MM.1S (cell line): ENCODE measurements around the gene RETSAT.
A peak's percentile ranks its signal among the peaks of the same experiment; 100 is the strongest.

Experiments used
- DNase-seq: peaks from one replicate; pipeline ENCODE4 v3.0.0-alpha.2; 2015
- H2AFZ ChIP-seq: fragments of 300-600 bp; sonication (generic); 2 replicates; pipeline ENCODE4 v1.6.0; 2016; ENCODE audit warnings: antibody characterized with exemption, low read length
- H3F3A ChIP-seq: fragments of 300-600 bp; sonication (generic); 2 replicates; pipeline ENCODE4 v1.6.1; 2016; ENCODE audit warnings: mild to moderate bottlenecking, antibody characterized with exemption, low read length, moderate library complexity, mixed read lengths; ENCODE audit not compliant: insufficient read depth
- H3K27ac ChIP-seq: fragments of 300-600 bp; sonication (generic); 2 replicates; pipeline ENCODE4 v1.5.1; 2016; ENCODE audit warnings: mild to moderate bottlenecking, low read length
- H3K27me3 ChIP-seq: fragments of 300-600 bp; sonication (generic); replicated peaks from 2 replicates; pipeline ENCODE4 v1.6.0; 2016; ENCODE audit warnings: low read length; ENCODE audit not compliant: insufficient read depth
- H3K36me3 ChIP-seq: fragments of 300-600 bp; sonication (generic); replicated peaks from 2 replicates; pipeline ENCODE4 v1.6.1; 2016; ENCODE audit warnings: mild to moderate bottlenecking, low read length, mixed read lengths; ENCODE audit not compliant: insufficient read depth
- H3K4me1 ChIP-seq: fragments of 300-600 bp; sonication (generic); 2 replicates; pipeline ENCODE4 v1.6.1; 2016; ENCODE audit warnings: low read length, mixed read lengths
- H3K4me2 ChIP-seq: fragments of 300-600 bp; sonication (generic); 2 replicates; pipeline ENCODE4 v1.6.0; 2016; ENCODE audit warnings: low read depth, low read length
- H3K4me3 ChIP-seq: fragments of 300-600 bp; sonication (generic); 2 replicates; pipeline ENCODE4 v1.5.1; 2016; ENCODE audit warnings: low read length, mixed read lengths
- H3K79me2 ChIP-seq: fragments of 300-600 bp; sonication (generic); 2 replicates; pipeline ENCODE4 v1.6.1; 2016; ENCODE audit warnings: mixed run types, low read length, mixed read lengths
- H3K9ac ChIP-seq: fragments of 300-600 bp; sonication (generic); 2 replicates; pipeline ENCODE4 v1.6.1; 2016; ENCODE audit warnings: low read length, mixed read lengths
- H3K9me2 ChIP-seq: fragments of 300-600 bp; sonication (generic); replicated peaks from 2 replicates; pipeline ENCODE4 v1.6.1; 2016; ENCODE audit warnings: mild to moderate bottlenecking, low read length, mixed read lengths; ENCODE audit not compliant: insufficient read depth
- H3K9me3 ChIP-seq: fragments of 300-600 bp; sonication (generic); replicated peaks from 2 replicates; pipeline ENCODE4 v1.6.1; 2016; ENCODE audit warnings: mild to moderate bottlenecking, low read length, mixed read lengths; ENCODE audit not compliant: insufficient read depth
- H4K20me1 ChIP-seq: fragments of 300-600 bp; sonication (generic); 2 replicates; pipeline ENCODE4 v1.6.1; 2016; ENCODE audit warnings: mild to moderate bottlenecking, low read length, moderate library complexity, mixed read lengths; ENCODE audit not compliant: insufficient read depth
- EZH2 ChIP-seq: fragments of 300-600 bp; sonication (generic); optimal IDR thresholded peaks from 2 replicates; pipeline ENCODE3; 2017; ENCODE audit warnings: low read depth, mild to moderate bottlenecking, antibody characterized with exemption, low read length, mixed read lengths
- EZH2phosphoT487 ChIP-seq: fragments of 300-600 bp; sonication (generic); IDR thresholded peaks from 2 replicates; pipeline ENCODE4 v1.6.1; 2018; ENCODE audit warnings: antibody characterized with exemption, low read length
- TF ChIP-seq, protein P1 (sequence below): fragments of 300-600 bp; sonication (generic); IDR thresholded peaks from 2 replicates; pipeline ENCODE4 v1.5.1; 2016; ENCODE audit warnings: antibody characterized with exemption, low read length, mixed read lengths

Gene RETSAT

DNA sequence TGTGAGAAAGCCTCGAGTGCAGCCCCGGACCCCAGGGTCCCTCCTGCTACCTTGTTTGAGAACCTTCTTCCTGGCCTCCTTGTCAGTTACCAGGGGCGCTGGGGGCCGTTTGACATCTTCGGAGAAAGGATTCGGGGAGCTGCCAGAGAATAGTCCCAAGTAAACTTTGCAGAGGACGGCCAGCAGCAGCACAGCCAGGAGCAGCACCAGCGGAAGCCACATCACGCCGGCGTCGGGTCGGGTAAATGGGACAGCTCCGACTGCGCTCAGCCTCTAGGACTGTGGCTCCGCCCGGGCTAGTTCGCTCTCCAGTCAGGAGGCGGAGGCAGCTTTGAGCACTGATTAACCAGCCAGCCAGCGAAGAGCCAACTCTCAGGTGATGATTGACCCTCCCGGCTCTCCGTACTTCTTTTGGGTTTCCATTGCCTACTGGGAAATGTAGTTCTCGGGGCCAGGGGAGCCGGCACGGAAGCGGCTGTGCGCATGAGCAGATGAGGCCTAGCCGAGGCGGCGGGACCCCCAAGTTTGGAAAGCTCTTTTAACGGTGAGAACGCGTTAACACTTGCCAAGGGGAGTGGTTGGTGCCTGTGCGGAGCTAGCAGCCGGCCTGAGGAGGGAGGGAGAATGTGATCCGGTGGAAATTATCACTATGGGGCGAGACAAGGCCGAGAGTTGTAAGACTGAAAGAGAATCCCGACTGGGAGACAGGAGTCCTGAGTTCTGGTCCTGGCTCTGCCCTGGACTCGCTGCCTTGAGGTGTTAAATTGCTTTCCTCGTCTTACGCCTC is at the start of gene RETSAT, which contains the start of gene ELMOD3:
Gene RETSAT, minus strand, starts transcription at position 243 of the 787 bp plus-strand sequence. Its CDS starts 21 bp downstream, at position 222.
Gene ELMOD3, plus strand, starts transcription at position 484 of the 787 bp plus-strand sequence. CDS start 2,430 bp downstream, outside the sequence.
- H3K36me3 ChIP-seq, result no peaks in the 10 kb centered on the region

DNA sequence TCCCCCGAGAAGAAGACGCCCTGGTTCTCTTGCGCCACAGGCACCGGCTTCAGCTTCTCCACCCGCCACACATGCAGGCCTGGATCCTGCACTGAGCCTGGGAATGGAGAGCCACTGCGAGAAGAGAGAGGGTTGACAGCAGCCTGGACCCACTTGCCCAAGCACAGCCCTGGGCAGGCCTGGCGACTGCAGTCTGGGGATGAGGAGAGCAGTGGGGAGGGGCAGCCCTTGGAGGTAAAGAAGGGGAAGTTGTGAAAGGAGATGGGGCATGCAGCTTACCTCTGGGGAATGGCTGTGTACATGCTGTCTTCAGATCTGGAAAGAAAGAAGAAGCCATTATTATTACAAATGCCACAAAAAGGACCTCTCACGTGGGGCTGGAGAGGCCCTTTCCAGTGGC is 47.5 kb upstream of the RETSAT start:
- Histone ChIP-seq H4K20me1 (no peaks in the 10 kb centered on the region), H3K36me3 (no peaks in the 10 kb centered on the region), H3K79me2 (no peaks in the 10 kb centered on the region), H3K27me3 (no peaks in the 10 kb centered on the region), H3K9me3 (no peaks in the 10 kb centered on the region), H3K4me3 (no peak overlapping the region), H3K9me2 (no peaks in the 10 kb centered on the region), H3F3A (peaks cover 9% of the 10 kb centered on the region; the same call in 1 of the 2 replicates), H3K27ac (no peak overlapping the region), H3K4me1 (peaks cover 12% of the 10 kb centered on the region), H3K9ac (no peak overlapping the region), H3K4me2 (no peak overlapping the region), H2AFZ (no peak overlapping the region)
- TF ChIP-seq EZH2, result no peak
- no peak for TF ChIP-seq EZH2phosphoT487
- TF ChIP-seq, protein P1, sequence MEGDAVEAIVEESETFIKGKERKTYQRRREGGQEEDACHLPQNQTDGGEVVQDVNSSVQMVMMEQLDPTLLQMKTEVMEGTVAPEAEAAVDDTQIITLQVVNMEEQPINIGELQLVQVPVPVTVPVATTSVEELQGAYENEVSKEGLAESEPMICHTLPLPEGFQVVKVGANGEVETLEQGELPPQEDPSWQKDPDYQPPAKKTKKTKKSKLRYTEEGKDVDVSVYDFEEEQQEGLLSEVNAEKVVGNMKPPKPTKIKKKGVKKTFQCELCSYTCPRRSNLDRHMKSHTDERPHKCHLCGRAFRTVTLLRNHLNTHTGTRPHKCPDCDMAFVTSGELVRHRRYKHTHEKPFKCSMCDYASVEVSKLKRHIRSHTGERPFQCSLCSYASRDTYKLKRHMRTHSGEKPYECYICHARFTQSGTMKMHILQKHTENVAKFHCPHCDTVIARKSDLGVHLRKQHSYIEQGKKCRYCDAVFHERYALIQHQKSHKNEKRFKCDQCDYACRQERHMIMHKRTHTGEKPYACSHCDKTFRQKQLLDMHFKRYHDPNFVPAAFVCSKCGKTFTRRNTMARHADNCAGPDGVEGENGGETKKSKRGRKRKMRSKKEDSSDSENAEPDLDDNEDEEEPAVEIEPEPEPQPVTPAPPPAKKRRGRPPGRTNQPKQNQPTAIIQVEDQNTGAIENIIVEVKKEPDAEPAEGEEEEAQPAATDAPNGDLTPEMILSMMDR, result no peak
- no peak for DNase-seq

More for the DNA sequence above, at the start of gene RETSAT, which contains the start of gene ELMOD3:
- peak; percentile 99 for DNase-seq
- peaks cover 35% of the 10 kb centered on the region for H3K79me2 ChIP-seq
- H3K4me1 ChIP-seq, result peaks cover 11% of the 10 kb centered on the region; the same call in 1 of the 2 replicates
- peak within 1 kb of the TSS; percentile 86 for H3K4me2 ChIP-seq
- H3K4me3 ChIP-seq, result peak within 1 kb of the TSS; percentile 96
- H2AFZ ChIP-seq, result peak within 1 kb of the TSS; percentile 95
- no peaks in the 10 kb centered on the region for H3K9me2 ChIP-seq
- H3K9me3 ChIP-seq, result no peaks in the 10 kb centered on the region
- H4K20me1 ChIP-seq, result no peaks in the 10 kb centered on the region
- no peaks in the 10 kb centered on the region for H3K27me3 ChIP-seq
- peak within 1 kb of the TSS; percentile 36; the same call in 1 of the 2 replicates for H3K27ac ChIP-seq
- TF ChIP-seq EZH2 (no peak), EZH2phosphoT487 (no peak)
- TF ChIP-seq, protein P1, result no peak
- peak within 1 kb of the TSS; percentile 77 for H3K9ac ChIP-seq
- peaks cover 5% of the 10 kb centered on the region; the same call in 1 of the 2 replicates for H3F3A ChIP-seq

GRCh38 chr2:85401464-85401805 is 47.1 kb upstream of the RETSAT start:
- H3K4me2 ChIP-seq, result no peak overlapping the region

More at GRCh38 chr2:85401464-85401805, 47.1 kb upstream of the RETSAT start:
- no peaks in the 10 kb centered on the region for H3K27me3 ChIP-seq
- H3K4me1 ChIP-seq, result peaks cover 15% of the 10 kb centered on the region
- H3K9me3 ChIP-seq, result no peaks in the 10 kb centered on the region
- H3K9ac ChIP-seq, result no peak overlapping the region
- no peaks in the 10 kb centered on the region for H3K9me2 ChIP-seq
- DNase-seq, result no peak
- H3F3A ChIP-seq, result peaks cover 13% of the 10 kb centered on the region; the same call in 1 of the 2 replicates
- H3K4me3 ChIP-seq, result no peak overlapping the region
- no peaks in the 10 kb centered on the region for H3K36me3 ChIP-seq
- H4K20me1 ChIP-seq, result no peaks in the 10 kb centered on the region
- no peak for TF ChIP-seq EZH2
- TF ChIP-seq, protein P1, result no peak
- no peak for TF ChIP-seq EZH2phosphoT487
- no peaks in the 10 kb centered on the region for H3K79me2 ChIP-seq
- H3K27ac ChIP-seq, result no peak overlapping the region
- H2AFZ ChIP-seq, result no peak overlapping the region
